GM19467 (cell line): ENCODE measurements around the gene CYP2D6.
"Not testable (repeated sequence)": the region's sequence is repeated elsewhere in the genome, so short reads cannot be mapped to it uniquely, and the experiment has no call there.

Experiments
- ATAC-seq: cut with Tn5 transposase; IDR thresholded peaks from one replicate; pipeline ENCODE4 v1.9.1; 2021; ENCODE audit warnings: mild to moderate bottlenecking, moderate library complexity; ENCODE audit not compliant: unreplicated experiment

The CYP2D6 gene

GRCh38 chr22:42130639-42131431 lies at the start of gene CYP2D6:
Gene CYP2D6, minus strand, starts transcription at chr22:42130810. Its CDS starts 19 bp downstream, at chr22:42130791.
- not testable (repeated sequence) for ATAC-seq

GRCh38 chr22:42179616-42180015 lies 49.0 kb upstream of the CYP2D6 start:
- ATAC-seq, result no peak

- no peak for ATAC-seq
Observed at GRCh38 chr22:42178910-42179519, 48.4 kb upstream of the CYP2D6 start.

GRCh38 chr22:42177891-42178336 lies 47.3 kb upstream of the CYP2D6 start:
- no peak for ATAC-seq

- no peak for ATAC-seq
Observed at GRCh38 chr22:42176255-42176915, 45.8 kb upstream of the CYP2D6 start.

- ATAC-seq, result no peak
Observed at GRCh38 chr22:42174062-42174461, 43.5 kb upstream of the CYP2D6 start.

GRCh38 chr22:42173183-42173926 lies 42.7 kb upstream of the CYP2D6 start:
- no peak for ATAC-seq

GRCh38 chr22:42172773-42173172 lies 42.2 kb upstream of the CYP2D6 start:
- ATAC-seq, result no peak

- ATAC-seq, result no peak
Observed at GRCh38 chr22:42171946-42172719, 41.5 kb upstream of the CYP2D6 start.

- no peak for ATAC-seq
Observed at GRCh38 chr22:42171417-42171816, 40.8 kb upstream of the CYP2D6 start.

GRCh38 chr22:42170946-42171345 lies 40.3 kb upstream of the CYP2D6 start:
- ATAC-seq, result no peak

GRCh38 chr22:42169055-42169469 lies 38.5 kb upstream of the CYP2D6 start:
- ATAC-seq, result no peak

GRCh38 chr22:42168476-42168875 lies 37.9 kb upstream of the CYP2D6 start:
- no peak for ATAC-seq

- no peak for ATAC-seq
Observed at GRCh38 chr22:42167066-42167465, 36.5 kb upstream of the CYP2D6 start.

GRCh38 chr22:42164901-42165300 lies 34.3 kb upstream of the CYP2D6 start:
- ATAC-seq, result no peak

- no peak for ATAC-seq
Observed at GRCh38 chr22:42163515-42163914, 32.9 kb upstream of the CYP2D6 start.

- ATAC-seq, result no peak
Observed at GRCh38 chr22:42162728-42163489, 32.3 kb upstream of the CYP2D6 start.

GRCh38 chr22:42160830-42161696 lies 30.5 kb upstream of the CYP2D6 start:
- ATAC-seq, result no peak

GRCh38 chr22:42160251-42160650 lies 29.6 kb upstream of the CYP2D6 start:
- ATAC-seq, result no peak
